NCI-H146 (cell line): ENCODE results near the gene GHSR.
A peak's percentile ranks its signal among the peaks of the same experiment; 100 is the strongest.

Experiments
- DNase-seq: peaks from one replicate; lab custom pipeline; 2025; lab: John Stamatoyannopoulos, UW

Gene GHSR

GRCh38 chr3:172437713-172438112 lies 10.5 kb downstream of the GHSR start:
- DNase-seq: no peak

GRCh38 chr3:172415323-172415722 lies 32.9 kb downstream of the GHSR start:
- no peak for DNase-seq

GRCh38 chr3:172411478-172411947 lies 36.7 kb downstream of the GHSR start:
- DNase-seq: no peak

GRCh38 chr3:172410702-172411477 lies 37.4 kb downstream of the GHSR start:
- no peak for DNase-seq

- DNase-seq: no peak
Measured at GRCh38 chr3:172407872-172408271, 40.4 kb downstream of the GHSR start.

GRCh38 chr3:172405914-172406313 lies 42.3 kb downstream of the GHSR start:
- no peak for DNase-seq

- no peak for DNase-seq
Measured at GRCh38 chr3:172404237-172404962, 43.9 kb downstream of the GHSR start.

GRCh38 chr3:172402892-172403643 lies 45.2 kb downstream of the GHSR start:
- DNase-seq: no peak

- DNase-seq: no peak
Measured at GRCh38 chr3:172402090-172402489, 46.2 kb downstream of the GHSR start.

GRCh38 chr3:172398484-172398883 lies 49.8 kb downstream of the GHSR start:
- no peak for DNase-seq

GRCh38 chr3:172397716-172398405 lies 50.4 kb downstream of the GHSR start:
- peak; percentile 40 for DNase-seq

GRCh38 chr3:172396400-172396799 lies 51.9 kb downstream of the GHSR start:
- no peak for DNase-seq

GRCh38 chr3:172394692-172395091 lies 53.6 kb downstream of the GHSR start:
- peak; percentile 66 for DNase-seq
